OCI-LY7 (cell line): Measurements from ENCODE around the gene EPS15.

Experiments used
- EZH2phosphoT487 ChIP-seq: fragments of 200-600 bp; sonication (generic); IDR thresholded peaks from 2 replicates; pipeline ENCODE4 v1.6.1; 2018; ENCODE audit warnings: low read depth, borderline replicate concordance, mild to moderate bottlenecking, mixed run types, antibody characterized with exemption, low read length, moderate library complexity, mixed read lengths
- TF ChIP-seq, protein P1 (sequence below): fragments of 200-600 bp; sonication (generic); conservative IDR thresholded peaks from 2 replicates; pipeline ENCODE4 v1.5.1; 2014; ENCODE audit warnings: mild to moderate bottlenecking, antibody characterized with exemption, low read length, moderate library complexity, mixed read lengths

DNA sequence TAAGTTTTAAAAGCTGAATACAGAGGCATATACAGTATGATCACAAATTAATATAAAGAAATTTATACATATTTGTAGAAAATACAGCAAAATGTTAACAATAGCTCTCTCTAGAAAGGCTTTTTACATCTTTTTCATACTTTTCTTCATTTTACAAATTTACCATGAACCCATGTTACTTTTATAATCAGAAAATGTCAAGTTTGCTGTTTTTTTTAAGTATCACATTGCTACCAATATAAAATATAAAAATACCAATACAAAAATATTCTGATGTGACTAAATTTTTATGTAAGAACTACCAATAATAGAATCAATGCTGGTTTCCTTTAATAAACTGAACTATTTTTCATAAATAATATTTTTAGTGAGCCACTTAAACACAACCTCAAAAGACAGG, 104.3 kb downstream of the EPS15 start:
- TF ChIP-seq, protein P1, sequence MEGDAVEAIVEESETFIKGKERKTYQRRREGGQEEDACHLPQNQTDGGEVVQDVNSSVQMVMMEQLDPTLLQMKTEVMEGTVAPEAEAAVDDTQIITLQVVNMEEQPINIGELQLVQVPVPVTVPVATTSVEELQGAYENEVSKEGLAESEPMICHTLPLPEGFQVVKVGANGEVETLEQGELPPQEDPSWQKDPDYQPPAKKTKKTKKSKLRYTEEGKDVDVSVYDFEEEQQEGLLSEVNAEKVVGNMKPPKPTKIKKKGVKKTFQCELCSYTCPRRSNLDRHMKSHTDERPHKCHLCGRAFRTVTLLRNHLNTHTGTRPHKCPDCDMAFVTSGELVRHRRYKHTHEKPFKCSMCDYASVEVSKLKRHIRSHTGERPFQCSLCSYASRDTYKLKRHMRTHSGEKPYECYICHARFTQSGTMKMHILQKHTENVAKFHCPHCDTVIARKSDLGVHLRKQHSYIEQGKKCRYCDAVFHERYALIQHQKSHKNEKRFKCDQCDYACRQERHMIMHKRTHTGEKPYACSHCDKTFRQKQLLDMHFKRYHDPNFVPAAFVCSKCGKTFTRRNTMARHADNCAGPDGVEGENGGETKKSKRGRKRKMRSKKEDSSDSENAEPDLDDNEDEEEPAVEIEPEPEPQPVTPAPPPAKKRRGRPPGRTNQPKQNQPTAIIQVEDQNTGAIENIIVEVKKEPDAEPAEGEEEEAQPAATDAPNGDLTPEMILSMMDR: no peak
- no peak for TF ChIP-seq EZH2phosphoT487
